AG10803 (cell line): Measurements from ENCODE around the gene ULK2.
A peak's percentile ranks its signal among the peaks of the same experiment; 100 is the strongest.

ENCODE experiments used
- DNase-seq: peaks from one replicate; pipeline ENCODE4 v3.0.0; 2010; ENCODE audit warnings: low read depth
- H3K4me3 ChIP-seq: 2 replicates; pipeline ENCODE4 v1.5.1; 2011; ENCODE audit warnings: mild to moderate bottlenecking, low read length, control low read depth
- CTCF ChIP-seq: conservative IDR thresholded peaks from 2 replicates; pipeline ENCODE4 v1.5.1; 2011; ENCODE audit warnings: mild to moderate bottlenecking, low read length, control low read depth, inconsistent platforms

Gene ULK2

GRCh38 chr17:19780846-19781245 is 86.9 kb downstream of the ULK2 start:
- H3K4me3 ChIP-seq: no peak overlapping the region
- no peak for DNase-seq
- TF ChIP-seq CTCF: no peak

GRCh38 chr17:19773534-19773933 is 94.2 kb downstream of the ULK2 start:
- no peak for DNase-seq
- TF ChIP-seq CTCF: no peak
- H3K4me3 ChIP-seq: no peak overlapping the region

GRCh38 chr17:19771971-19772630 is 95.6 kb downstream of the ULK2 start:
- no peak for DNase-seq
- no peak for TF ChIP-seq CTCF
- no peak overlapping the region for H3K4me3 ChIP-seq

- DNase-seq: no peak
- H3K4me3 ChIP-seq: no peak overlapping the region
- TF ChIP-seq CTCF: no peak
Measured at GRCh38 chr17:19770985-19771735, 96.6 kb downstream of the ULK2 start.

GRCh38 chr17:19769946-19770652 is 97.6 kb downstream of the ULK2 start:
- no peak for TF ChIP-seq CTCF
- H3K4me3 ChIP-seq: no peak overlapping the region
- peak; percentile 81 for DNase-seq

GRCh38 chr17:19768046-19768782 is 99.5 kb downstream of the ULK2 start:
- no peak for TF ChIP-seq CTCF
- no peak for DNase-seq
- H3K4me3 ChIP-seq: no peak overlapping the region
